WTC11 (cell line): Measurements from ENCODE around the gene CLIC3. TPM values are rescaled to one million over a fixed set of nuclear protein-coding genes. Genes with fewer than 3 reads are reported as not detected.

Experiments used
- ATAC-seq: fragments of 200-7000 bp; cut with Tn5 transposase; 2 replicates; pipeline ENCODE4 v1.10.0; 2021; ENCODE audit warnings: mild to moderate bottlenecking, moderate library complexity
- CTCF ChIA-PET: fragments of 300-600 bp; sonication (Branson Sonifier 250); formaldehyde crosslinking; loops from one replicate; lab custom pipeline; 2021; ENCODE audit warnings: antibody characterized with exemption; lab: Charles Lee
- POLR2A ChIA-PET: fragments of 350-600 bp; sonication (Branson Sonifier 250); formaldehyde crosslinking; loops from one replicate; lab custom pipeline; 2021; ENCODE audit warnings: antibody characterized with exemption; lab: Charles Lee
- DNase-seq: peaks from one replicate; pipeline ENCODE4 v3.0.0; 2021; ENCODE audit warnings: low spot score
- H3K27ac Mint-ChIP-seq: 2 replicates; pipeline ENCODE4 v1.8.0; 2021; ENCODE audit warnings: mixed read lengths
- H3K27me3 Mint-ChIP-seq: 2 replicates; pipeline ENCODE4 v1.8.0; 2021; ENCODE audit warnings: low read depth, mild to moderate bottlenecking, moderate library complexity, mixed read lengths
- H3K36me3 Mint-ChIP-seq: 2 replicates; pipeline ENCODE4 v1.8.0; 2021; ENCODE audit warnings: mixed read lengths
- H3K4me1 Mint-ChIP-seq: 2 replicates; pipeline ENCODE4 v1.8.0; 2022; ENCODE audit warnings: mixed read lengths
- H3K4me3 Mint-ChIP-seq: 2 replicates; pipeline ENCODE4 v1.8.0; 2021; ENCODE audit warnings: mild to moderate bottlenecking, moderate library complexity, mixed read lengths
- H3K9me3 Mint-ChIP-seq: 2 replicates; pipeline ENCODE4 v1.8.0; 2021; ENCODE audit warnings: mixed read lengths
- ELF4 ChIP-seq: sonication (generic); formaldehyde crosslinking; IDR thresholded peaks from 2 replicates; pipeline ENCODE4 v1.8.1; 2022; ENCODE audit warnings: low read depth, mild to moderate bottlenecking, moderate library complexity, missing genetic modification reagents
- ESRRA ChIP-seq: sonication (generic); formaldehyde crosslinking; IDR thresholded peaks from 2 replicates; pipeline ENCODE4 v1.8.1; 2022; ENCODE audit warnings: mild to moderate bottlenecking, missing genetic modification reagents, borderline replicate concordance
- GTF2I ChIP-seq: fragments of 250-450 bp; sonication (Bioruptor Pico); conservative IDR thresholded peaks from 2 replicates; pipeline ENCODE4 v1.4.0; 2021; ENCODE audit warnings: mild to moderate bottlenecking
- JAZF1 ChIP-seq: fragments of 250-450 bp; sonication (Bioruptor Pico); IDR thresholded peaks from 2 replicates; pipeline ENCODE4 v1.9.0; 2021; ENCODE audit warnings: moderate library complexity, mild to moderate bottlenecking, inconsistent platforms
- JUN ChIP-seq: sonication (generic); formaldehyde crosslinking; IDR thresholded peaks from 2 replicates; pipeline ENCODE4 v1.8.0; 2023; ENCODE audit warnings: mild to moderate bottlenecking, missing genetic modification reagents
- MXD4 ChIP-seq: fragments of 250-450 bp; sonication (Bioruptor Pico); IDR thresholded peaks from 2 replicates; pipeline ENCODE4 v1.8.0; 2021; ENCODE audit warnings: mild to moderate bottlenecking, moderate library complexity, borderline replicate concordance
- NFYB ChIP-seq: sonication (generic); formaldehyde crosslinking; conservative IDR thresholded peaks from 2 replicates; pipeline ENCODE4 v1.8.0; 2022; ENCODE audit warnings: low read depth, missing genetic modification reagents
- SP1 ChIP-seq: sonication (generic); formaldehyde crosslinking; conservative IDR thresholded peaks from 2 replicates; pipeline ENCODE4 v1.8.1; 2022; ENCODE audit warnings: missing genetic modification reagents
- TEAD1 ChIP-seq: sonication (generic); formaldehyde crosslinking; IDR thresholded peaks from 2 replicates; pipeline ENCODE4 v1.8.0; 2022; ENCODE audit warnings: mild to moderate bottlenecking, missing genetic modification reagents
- ZNF317 ChIP-seq: sonication (generic); formaldehyde crosslinking; IDR thresholded peaks from 2 replicates; pipeline ENCODE4 v1.8.1; 2023; ENCODE audit warnings: low read depth, mild to moderate bottlenecking, moderate library complexity, missing genetic modification reagents, borderline replicate concordance
- ZNF423 ChIP-seq: fragments of 250-450 bp; sonication (Bioruptor Pico); IDR thresholded peaks from 2 replicates; pipeline ENCODE4 v2.1.2; 2022; ENCODE audit warnings: mild to moderate bottlenecking, moderate library complexity
- total RNA-seq: library from RNA; stranded (reverse); gene quantifications from 3 replicates; pipeline ENCODE4 v1.2.3, GENCODE V29; 2021
- TF ChIP-seq, protein P1 (sequence below): fragments of 250-450 bp; sonication (Bioruptor Pico); IDR thresholded peaks from 2 replicates; pipeline ENCODE4 v2.1.2; 2022; ENCODE audit warnings: mild to moderate bottlenecking, moderate library complexity
- TF ChIP-seq, protein P2 (sequence below): sonication (generic); formaldehyde crosslinking; IDR thresholded peaks from 2 replicates; pipeline ENCODE4 v1.8.1; 2023; ENCODE audit warnings: mild to moderate bottlenecking, moderate library complexity, missing genetic modification reagents
- TF ChIP-seq, protein P3 (sequence below): sonication (generic); formaldehyde crosslinking; IDR thresholded peaks from 2 replicates; pipeline ENCODE4 v1.8.0; 2022; ENCODE audit warnings: mild to moderate bottlenecking, missing genetic modification reagents
- TF ChIP-seq, protein P4 (sequence below): sonication (generic); formaldehyde crosslinking; IDR thresholded peaks from 2 replicates; pipeline ENCODE4 v1.8.1; 2023; ENCODE audit warnings: mild to moderate bottlenecking, missing genetic modification reagents, borderline replicate concordance
- TF ChIP-seq, protein P5 (sequence below): sonication (generic); formaldehyde crosslinking; IDR thresholded peaks from 2 replicates; pipeline ENCODE4 v1.8.1; 2022; ENCODE audit warnings: mild to moderate bottlenecking, missing genetic modification reagents, moderate library complexity, borderline replicate concordance
- TF ChIP-seq, protein P6 (sequence below): fragments of 250-450 bp; sonication (Bioruptor Pico); IDR thresholded peaks from 2 replicates; pipeline ENCODE4 v1.9.0; 2021; ENCODE audit warnings: mild to moderate bottlenecking
- TF ChIP-seq, protein P7 (sequence below): sonication (generic); formaldehyde crosslinking; IDR thresholded peaks from 2 replicates; pipeline ENCODE4 v1.8.1; 2023; ENCODE audit warnings: mild to moderate bottlenecking, missing genetic modification reagents
- TF ChIP-seq, protein P8 (sequence below): fragments of 250-450 bp; sonication (Bioruptor Pico); conservative IDR thresholded peaks from 2 replicates; pipeline ENCODE4 v1.9.0; 2021; ENCODE audit warnings: mild to moderate bottlenecking
- TF ChIP-seq, protein P9 (sequence below): fragments of 250-450 bp; sonication (Bioruptor Pico); IDR thresholded peaks from 2 replicates; pipeline ENCODE4 v1.9.0; 2021; ENCODE audit warnings: mild to moderate bottlenecking

Gene CLIC3
- total RNA-seq, 1 experiment from 2014 or later = 0.31 TPM

DNA sequence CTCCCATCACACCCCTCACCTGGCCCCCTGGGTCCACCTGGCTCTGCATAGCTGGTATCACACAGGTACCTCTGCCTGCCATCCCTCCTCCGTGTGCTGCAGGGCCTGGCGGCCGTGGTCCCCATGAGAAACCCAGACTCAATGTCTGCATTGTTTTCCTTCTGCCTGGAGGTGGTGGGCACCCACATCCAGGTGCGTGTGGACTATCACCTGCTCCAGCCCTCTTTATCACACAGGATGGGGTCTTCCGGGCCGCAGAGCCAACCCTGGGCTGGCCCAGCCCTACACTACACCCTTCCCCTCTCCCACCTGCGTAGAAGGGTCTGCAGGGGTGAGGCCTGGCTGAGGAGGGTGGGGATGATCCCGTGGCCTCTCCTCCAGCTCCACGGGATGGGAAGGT lies 42.5 kb upstream of the CLIC3 start (continued):
- TF ChIP-seq, protein P1, sequence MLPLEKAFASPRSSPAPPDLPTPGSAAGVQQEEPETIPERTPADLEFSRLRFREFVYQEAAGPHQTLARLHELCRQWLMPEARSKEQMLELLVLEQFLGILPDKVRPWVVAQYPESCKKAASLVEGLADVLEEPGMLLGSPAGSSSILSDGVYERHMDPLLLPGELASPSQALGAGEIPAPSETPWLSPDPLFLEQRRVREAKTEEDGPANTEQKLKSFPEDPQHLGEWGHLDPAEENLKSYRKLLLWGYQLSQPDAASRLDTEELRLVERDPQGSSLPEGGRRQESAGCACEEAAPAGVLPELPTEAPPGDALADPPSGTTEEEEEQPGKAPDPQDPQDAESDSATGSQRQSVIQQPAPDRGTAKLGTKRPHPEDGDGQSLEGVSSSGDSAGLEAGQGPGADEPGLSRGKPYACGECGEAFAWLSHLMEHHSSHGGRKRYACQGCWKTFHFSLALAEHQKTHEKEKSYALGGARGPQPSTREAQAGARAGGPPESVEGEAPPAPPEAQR (CRISPR knock-in tag) = no peak

DNA sequence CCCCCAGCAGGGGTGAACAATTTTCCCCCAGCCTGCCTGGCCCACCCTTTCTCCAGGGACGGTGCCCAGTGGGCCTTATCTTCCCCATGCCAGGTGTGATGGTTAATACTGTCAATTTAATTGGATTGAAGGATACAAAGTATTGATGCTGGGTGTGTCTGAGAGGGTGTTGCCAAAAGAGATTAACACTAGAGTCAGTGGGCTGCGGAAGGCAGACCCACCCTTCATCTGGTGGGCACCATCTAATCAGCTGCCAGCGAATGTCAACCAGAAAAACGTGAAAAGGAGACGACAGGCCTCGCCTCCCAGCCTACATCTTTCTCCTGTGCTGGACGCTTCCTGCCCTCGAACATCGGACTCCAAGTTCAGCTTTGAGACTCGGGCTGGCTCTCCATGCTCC lies 41.1 kb upstream of the CLIC3 start:
- H3K9me3 Mint-ChIP-seq = no peaks in the 10 kb centered on the region
- DNase-seq = no peak
- CTCF ChIA-PET = interaction anchor here (1.1 to 4.9 kb wide), 4 partner anchors 8 to 152 kb away, joined by 3 to 63 read pairs (median 14); partner anchors contain the start of genes NPDC1 and SSNA1
- POLR2A ChIA-PET = no interaction called here
- H3K27ac Mint-ChIP-seq = no peak overlapping the region
- no peak overlapping the region for H3K4me3 Mint-ChIP-seq
- TF ChIP-seq ESRRA (CRISPR knock-in tag) (no peak), ZNF317 (no peak), GTF2I (CRISPR knock-in tag) (no peak), SP1 (CRISPR knock-in tag) (no peak), JUN (no peak), ELF4 (no peak), MXD4 (CRISPR knock-in tag) (no peak), JAZF1 (CRISPR knock-in tag) (no peak), NFYB (CRISPR knock-in tag) (no peak), TEAD1 (CRISPR knock-in tag) (no peak), ZNF423 (no peak)
- TF ChIP-seq, protein P2, sequence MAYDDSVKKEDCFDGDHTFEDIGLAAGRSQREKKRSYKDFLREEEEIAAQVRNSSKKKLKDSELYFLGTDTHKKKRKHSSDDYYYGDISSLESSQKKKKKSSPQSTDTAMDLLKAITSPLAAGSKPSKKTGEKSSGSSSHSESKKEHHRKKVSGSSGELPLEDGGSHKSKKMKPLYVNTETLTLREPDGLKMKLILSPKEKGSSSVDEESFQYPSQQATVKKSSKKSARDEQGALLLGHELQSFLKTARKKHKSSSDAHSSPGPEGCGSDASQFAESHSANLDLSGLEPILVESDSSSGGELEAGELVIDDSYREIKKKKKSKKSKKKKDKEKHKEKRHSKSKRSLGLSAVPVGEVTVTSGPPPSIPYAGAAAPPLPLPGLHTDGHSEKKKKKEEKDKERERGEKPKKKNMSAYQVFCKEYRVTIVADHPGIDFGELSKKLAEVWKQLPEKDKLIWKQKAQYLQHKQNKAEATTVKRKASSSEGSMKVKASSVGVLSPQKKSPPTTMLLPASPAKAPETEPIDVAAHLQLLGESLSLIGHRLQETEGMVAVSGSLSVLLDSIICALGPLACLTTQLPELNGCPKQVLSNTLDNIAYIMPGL (CRISPR knock-in tag) = no peak
- TF ChIP-seq, protein P3, sequence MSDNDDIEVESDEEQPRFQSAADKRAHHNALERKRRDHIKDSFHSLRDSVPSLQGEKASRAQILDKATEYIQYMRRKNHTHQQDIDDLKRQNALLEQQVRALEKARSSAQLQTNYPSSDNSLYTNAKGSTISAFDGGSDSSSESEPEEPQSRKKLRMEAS (CRISPR knock-in tag) = no peak
- TF ChIP-seq, protein P4, sequence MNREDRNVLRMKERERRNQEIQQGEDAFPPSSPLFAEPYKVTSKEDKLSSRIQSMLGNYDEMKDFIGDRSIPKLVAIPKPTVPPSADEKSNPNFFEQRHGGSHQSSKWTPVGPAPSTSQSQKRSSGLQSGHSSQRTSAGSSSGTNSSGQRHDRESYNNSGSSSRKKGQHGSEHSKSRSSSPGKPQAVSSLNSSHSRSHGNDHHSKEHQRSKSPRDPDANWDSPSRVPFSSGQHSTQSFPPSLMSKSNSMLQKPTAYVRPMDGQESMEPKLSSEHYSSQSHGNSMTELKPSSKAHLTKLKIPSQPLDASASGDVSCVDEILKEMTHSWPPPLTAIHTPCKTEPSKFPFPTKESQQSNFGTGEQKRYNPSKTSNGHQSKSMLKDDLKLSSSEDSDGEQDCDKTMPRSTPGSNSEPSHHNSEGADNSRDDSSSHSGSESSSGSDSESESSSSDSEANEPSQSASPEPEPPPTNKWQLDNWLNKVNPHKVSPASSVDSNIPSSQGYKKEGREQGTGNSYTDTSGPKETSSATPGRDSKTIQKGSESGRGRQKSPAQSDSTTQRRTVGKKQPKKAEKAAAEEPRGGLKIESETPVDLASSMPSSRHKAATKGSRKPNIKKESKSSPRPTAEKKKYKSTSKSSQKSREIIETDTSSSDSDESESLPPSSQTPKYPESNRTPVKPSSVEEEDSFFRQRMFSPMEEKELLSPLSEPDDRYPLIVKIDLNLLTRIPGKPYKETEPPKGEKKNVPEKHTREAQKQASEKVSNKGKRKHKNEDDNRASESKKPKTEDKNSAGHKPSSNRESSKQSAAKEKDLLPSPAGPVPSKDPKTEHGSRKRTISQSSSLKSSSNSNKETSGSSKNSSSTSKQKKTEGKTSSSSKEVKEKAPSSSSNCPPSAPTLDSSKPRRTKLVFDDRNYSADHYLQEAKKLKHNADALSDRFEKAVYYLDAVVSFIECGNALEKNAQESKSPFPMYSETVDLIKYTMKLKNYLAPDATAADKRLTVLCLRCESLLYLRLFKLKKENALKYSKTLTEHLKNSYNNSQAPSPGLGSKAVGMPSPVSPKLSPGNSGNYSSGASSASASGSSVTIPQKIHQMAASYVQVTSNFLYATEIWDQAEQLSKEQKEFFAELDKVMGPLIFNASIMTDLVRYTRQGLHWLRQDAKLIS (CRISPR knock-in tag) = no peak
- TF ChIP-seq, protein P5, sequence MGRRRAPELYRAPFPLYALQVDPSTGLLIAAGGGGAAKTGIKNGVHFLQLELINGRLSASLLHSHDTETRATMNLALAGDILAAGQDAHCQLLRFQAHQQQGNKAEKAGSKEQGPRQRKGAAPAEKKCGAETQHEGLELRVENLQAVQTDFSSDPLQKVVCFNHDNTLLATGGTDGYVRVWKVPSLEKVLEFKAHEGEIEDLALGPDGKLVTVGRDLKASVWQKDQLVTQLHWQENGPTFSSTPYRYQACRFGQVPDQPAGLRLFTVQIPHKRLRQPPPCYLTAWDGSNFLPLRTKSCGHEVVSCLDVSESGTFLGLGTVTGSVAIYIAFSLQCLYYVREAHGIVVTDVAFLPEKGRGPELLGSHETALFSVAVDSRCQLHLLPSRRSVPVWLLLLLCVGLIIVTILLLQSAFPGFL = no peak
- TF ChIP-seq, protein P6, sequence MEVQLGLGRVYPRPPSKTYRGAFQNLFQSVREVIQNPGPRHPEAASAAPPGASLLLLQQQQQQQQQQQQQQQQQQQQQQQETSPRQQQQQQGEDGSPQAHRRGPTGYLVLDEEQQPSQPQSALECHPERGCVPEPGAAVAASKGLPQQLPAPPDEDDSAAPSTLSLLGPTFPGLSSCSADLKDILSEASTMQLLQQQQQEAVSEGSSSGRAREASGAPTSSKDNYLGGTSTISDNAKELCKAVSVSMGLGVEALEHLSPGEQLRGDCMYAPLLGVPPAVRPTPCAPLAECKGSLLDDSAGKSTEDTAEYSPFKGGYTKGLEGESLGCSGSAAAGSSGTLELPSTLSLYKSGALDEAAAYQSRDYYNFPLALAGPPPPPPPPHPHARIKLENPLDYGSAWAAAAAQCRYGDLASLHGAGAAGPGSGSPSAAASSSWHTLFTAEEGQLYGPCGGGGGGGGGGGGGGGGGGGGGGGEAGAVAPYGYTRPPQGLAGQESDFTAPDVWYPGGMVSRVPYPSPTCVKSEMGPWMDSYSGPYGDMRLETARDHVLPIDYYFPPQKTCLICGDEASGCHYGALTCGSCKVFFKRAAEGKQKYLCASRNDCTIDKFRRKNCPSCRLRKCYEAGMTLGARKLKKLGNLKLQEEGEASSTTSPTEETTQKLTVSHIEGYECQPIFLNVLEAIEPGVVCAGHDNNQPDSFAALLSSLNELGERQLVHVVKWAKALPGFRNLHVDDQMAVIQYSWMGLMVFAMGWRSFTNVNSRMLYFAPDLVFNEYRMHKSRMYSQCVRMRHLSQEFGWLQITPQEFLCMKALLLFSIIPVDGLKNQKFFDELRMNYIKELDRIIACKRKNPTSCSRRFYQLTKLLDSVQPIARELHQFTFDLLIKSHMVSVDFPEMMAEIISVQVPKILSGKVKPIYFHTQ (CRISPR knock-in tag) = no peak
- TF ChIP-seq, protein P7, sequence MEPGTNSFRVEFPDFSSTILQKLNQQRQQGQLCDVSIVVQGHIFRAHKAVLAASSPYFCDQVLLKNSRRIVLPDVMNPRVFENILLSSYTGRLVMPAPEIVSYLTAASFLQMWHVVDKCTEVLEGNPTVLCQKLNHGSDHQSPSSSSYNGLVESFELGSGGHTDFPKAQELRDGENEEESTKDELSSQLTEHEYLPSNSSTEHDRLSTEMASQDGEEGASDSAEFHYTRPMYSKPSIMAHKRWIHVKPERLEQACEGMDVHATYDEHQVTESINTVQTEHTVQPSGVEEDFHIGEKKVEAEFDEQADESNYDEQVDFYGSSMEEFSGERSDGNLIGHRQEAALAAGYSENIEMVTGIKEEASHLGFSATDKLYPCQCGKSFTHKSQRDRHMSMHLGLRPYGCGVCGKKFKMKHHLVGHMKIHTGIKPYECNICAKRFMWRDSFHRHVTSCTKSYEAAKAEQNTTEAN (CRISPR knock-in tag) = no peak
- TF ChIP-seq, protein P8, sequence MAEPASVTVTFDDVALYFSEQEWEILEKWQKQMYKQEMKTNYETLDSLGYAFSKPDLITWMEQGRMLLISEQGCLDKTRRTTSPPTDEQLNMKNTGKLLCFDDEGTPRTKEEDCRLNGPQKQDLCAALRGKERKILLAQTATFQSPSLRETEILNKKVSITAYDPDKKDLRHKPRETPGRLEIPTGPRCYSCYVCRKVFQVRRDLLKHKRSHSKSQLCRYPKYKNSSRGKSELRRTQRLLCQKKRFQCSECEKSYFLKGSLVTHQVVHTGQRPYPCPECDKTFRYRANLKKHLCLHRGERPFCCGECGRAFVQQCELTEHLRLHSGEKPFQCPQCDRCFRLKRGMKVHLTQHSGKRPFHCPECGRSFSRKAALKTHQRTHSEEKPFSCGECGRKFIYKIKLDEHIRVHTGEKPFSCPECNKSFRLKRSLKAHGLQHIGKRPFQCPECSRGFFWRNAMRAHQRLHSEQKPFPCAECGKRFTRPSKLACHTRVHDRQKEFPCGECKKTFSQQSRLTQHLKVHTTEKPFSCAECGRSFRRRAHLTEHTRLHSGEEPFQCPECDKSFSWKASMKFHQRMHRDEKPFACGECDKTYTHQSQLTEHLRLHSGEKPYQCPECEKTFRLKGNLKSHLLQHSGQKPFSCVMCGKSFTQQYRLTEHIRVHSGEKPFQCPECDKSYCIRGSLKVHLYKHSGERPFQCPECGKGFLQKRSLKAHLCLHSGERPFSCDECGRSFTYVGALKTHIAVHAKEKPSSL (CRISPR knock-in tag) = no peak
- TF ChIP-seq, protein P9, sequence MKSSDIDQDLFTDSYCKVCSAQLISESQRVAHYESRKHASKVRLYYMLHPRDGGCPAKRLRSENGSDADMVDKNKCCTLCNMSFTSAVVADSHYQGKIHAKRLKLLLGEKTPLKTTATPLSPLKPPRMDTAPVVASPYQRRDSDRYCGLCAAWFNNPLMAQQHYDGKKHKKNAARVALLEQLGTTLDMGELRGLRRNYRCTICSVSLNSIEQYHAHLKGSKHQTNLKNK = no peak
- peaks cover 5% of the 10 kb centered on the region; the same call in 1 of the 2 replicates for H3K36me3 Mint-ChIP-seq
- H3K27me3 Mint-ChIP-seq = no peaks in the 10 kb centered on the region
- ATAC-seq = no peak
- no peaks in the 10 kb centered on the region for H3K4me1 Mint-ChIP-seq
